ENCODE data around the gene ZNF281.
"Not testable (repeated sequence)": the region's sequence is repeated elsewhere in the genome, so short reads cannot be mapped to it uniquely, and the experiment has no call there.

The ZNF281 gene

DNA sequence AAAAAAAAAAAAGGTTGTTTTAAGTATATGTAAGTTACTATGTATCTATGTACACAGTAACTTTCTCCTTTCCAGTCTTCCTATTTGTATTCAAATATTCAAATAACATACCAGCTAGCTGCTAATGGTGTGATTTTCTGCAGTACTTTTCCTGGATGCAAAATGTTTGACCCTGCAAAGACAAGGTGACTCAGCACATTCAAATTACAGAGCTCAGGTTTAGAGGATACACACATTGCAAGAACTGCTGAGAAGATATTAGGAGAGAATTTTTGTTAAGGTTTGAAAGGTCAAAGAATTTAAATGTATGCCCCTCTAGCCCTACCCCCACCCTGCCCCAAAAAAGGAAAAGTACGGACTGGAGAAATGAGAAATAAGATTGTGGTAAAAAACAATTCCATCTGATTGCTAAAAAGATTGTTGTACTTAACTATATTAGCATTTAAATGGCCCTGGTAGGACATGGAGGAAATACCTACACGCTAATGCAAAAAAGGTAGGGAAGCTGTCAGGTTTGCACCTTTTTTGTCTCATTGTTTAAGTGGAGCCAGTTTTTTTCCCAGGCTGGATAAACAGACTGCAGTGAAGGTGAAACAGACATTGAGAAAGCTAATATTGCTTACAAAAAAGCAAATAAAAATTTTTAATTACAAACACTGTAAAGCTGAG lies 45.6 kb downstream of the ZNF281 start:
- no peak for DNase-seq (ENCODE audit: low read depth in 2 of 2)

DNA sequence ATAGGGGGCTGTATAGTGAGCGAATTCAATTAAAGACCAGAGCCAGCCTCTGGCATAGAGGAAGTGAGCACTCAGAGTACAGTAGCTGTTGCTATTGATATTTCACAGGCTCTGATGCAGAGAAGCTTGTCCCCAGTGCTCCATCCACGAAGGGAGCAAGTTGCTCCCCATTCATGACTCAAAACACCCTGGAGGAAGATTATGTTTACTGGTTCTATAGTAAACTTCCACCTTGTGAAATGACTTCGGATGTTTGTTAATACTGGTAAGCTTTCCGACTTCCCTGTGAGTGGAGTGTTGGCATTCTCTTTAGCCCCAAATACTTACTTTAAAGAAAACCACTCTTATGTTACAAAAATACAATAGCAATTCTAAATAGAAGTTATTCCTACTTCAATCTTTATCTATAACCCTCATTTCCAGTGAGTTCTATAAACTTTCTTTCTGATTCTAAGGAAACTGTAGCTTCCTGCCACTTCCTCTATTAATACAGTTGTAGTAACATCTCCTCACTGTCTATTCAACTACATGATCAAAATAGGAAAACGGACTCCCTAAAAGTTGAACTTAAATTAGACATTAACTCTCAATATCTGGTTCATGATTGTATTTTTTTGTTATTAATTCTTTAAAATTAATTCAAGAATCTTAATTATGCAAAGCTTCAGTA lies 46.4 kb downstream of the ZNF281 start:
- no peak for DNase-seq (ENCODE audit: low read depth in 2 of 2)

DNA sequence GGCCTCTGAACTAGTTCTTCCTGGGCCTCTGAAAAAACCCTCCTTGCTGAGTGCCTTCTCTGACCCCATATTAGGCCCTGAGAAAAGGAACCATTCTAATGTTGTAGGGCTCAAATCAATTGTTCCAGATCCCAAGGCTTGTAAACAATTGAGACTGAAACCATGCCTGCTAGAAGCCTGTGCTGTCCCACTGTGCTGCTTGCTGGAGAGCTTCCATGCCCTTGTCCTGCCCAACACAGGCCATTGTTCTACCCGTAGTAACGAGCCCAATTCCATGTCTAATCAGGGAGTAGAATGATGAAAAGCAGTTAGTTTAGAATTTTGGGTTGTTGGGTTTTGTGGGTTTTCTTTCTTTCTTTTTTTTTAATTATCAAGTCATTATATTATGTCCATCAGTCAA lies 47.4 kb downstream of the ZNF281 start:
- DNase-seq (ENCODE audit: low read depth in 2 of 2): no peak

DNA sequence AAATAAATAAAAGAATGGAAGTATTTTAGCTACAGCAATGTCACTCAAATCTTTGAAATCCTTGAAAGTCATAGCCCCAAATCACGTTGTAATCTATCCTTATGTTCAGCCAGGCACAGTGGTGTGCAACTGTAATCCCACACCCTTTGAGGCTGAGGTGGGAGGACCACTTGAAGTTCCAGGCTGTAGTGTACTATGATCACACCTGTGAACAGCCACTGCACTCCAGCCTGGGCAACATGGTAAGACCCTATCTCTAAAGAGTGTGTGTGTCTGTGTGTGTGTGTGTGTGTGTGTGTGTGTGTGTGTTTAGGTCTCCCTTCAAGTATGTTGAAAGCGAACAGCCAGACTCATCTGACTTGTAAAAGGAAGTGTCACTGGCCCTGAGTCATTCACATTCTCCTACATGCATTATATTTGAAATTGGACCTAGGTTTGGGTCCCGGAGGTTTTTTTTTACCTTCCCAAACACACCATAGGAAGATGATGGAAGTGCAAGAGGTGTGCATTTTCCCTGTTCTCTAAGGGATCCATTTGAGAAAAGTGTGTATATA lies 50.1 kb downstream of the ZNF281 start:
- no peak for DNase-seq (ENCODE audit: low read depth in 2 of 2)

DNA sequence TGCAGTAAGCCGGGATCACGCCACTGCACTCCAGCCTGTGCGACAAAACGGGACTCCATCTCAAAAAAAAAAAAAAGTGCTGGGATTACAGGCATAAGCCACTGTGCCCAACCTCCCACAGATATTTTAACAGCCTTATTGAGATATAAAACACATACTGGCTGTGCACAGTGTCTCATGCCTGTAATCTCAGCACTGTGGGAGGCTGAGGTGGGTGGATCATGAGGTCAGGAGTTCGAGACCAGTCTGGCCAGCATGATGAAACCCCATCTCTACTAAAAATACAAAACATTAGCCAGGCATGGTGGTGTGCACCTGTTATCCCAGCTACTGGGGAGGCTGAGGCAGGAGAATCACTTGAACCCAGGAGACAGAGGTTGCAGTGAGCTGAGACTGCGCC lies 51.9 kb downstream of the ZNF281 start:
- not testable (repeated sequence) for DNase-seq (ENCODE audit: low read depth in 2 of 2)

DNA sequence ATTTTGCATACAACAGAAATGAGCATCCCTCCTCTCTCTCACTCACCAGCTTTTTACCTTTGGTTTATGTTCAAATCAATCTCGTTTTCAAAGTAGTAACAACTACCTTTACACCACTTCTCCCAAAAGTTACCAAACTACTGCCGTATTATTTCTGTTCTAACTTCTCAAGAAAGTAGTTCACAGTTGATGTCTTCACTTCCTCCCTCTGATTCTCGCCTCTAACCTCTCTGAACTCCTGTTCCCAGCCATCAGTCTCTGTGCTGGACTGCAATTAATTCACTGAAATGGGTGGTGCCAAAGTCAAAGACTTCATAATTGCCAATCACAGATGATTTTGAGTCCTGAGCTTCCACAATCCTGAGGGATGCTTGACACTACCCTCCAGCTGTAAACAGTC lies 54.0 kb downstream of the ZNF281 start:
- no peak for DNase-seq (ENCODE audit: low read depth in 2 of 2)
